Lower leg skin (tissue), 4 donors: ENCODE results near the gene EHMT1. TPM values are rescaled to one million over a fixed set of nuclear protein-coding genes. Genes with fewer than 3 reads are reported as not detected.
"Not testable (repeated sequence)": the region's sequence is repeated elsewhere in the genome, so short reads cannot be mapped to it uniquely, and the experiment has no call there.

Source experiments
- DNase-seq, 2 donors: peaks; one replicate each; pipeline ENCODE4 v3.0.0-alpha.2; 2019; ENCODE audit warnings: low spot score in 2 of 2
- H3K4me3 ChIP-seq: fragments of 200-600 bp; sonication (generic); 2 replicates; pipeline ENCODE4 v1.5.1; 2017; ENCODE audit warnings: mild to moderate bottlenecking, low read depth; ENCODE audit not compliant: poor library complexity, severe bottlenecking
- CTCF ChIP-seq, 3 donors: fragments of 450-650 bp; IDR thresholded peaks; one replicate each; pipeline ENCODE4 v1.5.1; 2016; ENCODE audit warnings: antibody characterized with exemption in 3 of 3, mild to moderate bottlenecking in 3 of 3, moderate library complexity in 2 of 3
- POLR2A ChIP-seq, 2 donors: fragments of 450-650 bp; IDR thresholded peaks; one replicate each; pipeline ENCODE4 v1.6.1; 2016 to 2017; ENCODE audit warnings: antibody characterized with exemption in 2 of 2, mild to moderate bottlenecking in 1 of 2, moderate library complexity in 1 of 2
- WGBS, 2 donors: methylation state at CpG; one replicate each; pipeline ENCODE4 v1.1.5; 2018; 5-methylcytosine and 5-hydroxymethylcytosine counted together
- intact Hi-C: fragments of 100-400 bp; cut with DNase I; formaldehyde crosslinking; loops from one replicate; pipeline ENCODE4 v1.15.0; 2023; ENCODE audit warnings: low total_unique reads
- total RNA-seq, 4 donors: library from RNA; depleted of rRNA; stranded (reverse); fragments of >200 nt; gene quantifications; one replicate each; pipeline ENCODE4 v1.1.0, GENCODE V29; 2016

Gene EHMT1
- total RNA-seq, 4 donors from 2014 or later = 64.2 to 128 (median 73.2) TPM

DNA sequence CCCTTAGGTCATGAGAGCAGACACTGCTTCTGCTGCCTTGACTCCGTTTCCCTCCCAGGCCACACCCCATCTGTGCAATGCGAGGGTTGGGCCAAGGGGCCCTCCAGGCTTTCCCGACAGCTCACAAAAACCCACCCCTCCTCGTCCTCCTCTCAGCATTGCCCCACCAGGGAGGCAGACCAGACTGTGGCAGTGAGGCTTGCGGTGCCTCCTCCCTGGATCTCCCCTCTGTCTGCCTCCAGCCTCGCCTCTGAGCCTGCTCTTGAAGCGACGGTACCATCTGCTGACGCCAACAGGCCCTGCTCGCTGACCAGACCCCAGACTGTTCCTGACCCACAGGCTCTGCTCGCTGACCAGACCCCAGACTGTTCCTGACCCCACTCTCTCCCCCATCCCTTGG lies 159.5 kb downstream of the EHMT1 start:
- DNase-seq = no peak
- intact Hi-C loops = no loop called here

GRCh38 chr9:137778914-137779313 lies 160.1 kb downstream of the EHMT1 start:
- intact Hi-C loops = no loop called here
- H3K4me3 ChIP-seq = no peak overlapping the region
- no peak for TF ChIP-seq CTCF (IDR thresholded peaks at IDR 0.05)
- TF ChIP-seq POLR2A (IDR thresholded peaks at IDR 0.05) = no peak
- WGBS, 2 donors = 92 to 93% methylated on average over 9 to 10 of the region's 10 CpGs
- DNase-seq = no peak

More for the DNA sequence above, 159.5 kb downstream of the EHMT1 start:
- TF ChIP-seq POLR2A (IDR thresholded peaks at IDR 0.05) = no peak
- no peak for TF ChIP-seq CTCF (IDR thresholded peaks at IDR 0.05)
- 80 to 89% methylated on average over 11 of the region's 11 CpGs for WGBS, 2 donors
- H3K4me3 ChIP-seq = no peak overlapping the region

- WGBS, 2 donors = 94 to 95% methylated on average over 19 of the region's 19 CpGs
- not testable (repeated sequence) for H3K4me3 ChIP-seq, DNase-seq
Observed at GRCh38 chr9:137780031-137780430, 161.2 kb downstream of the EHMT1 start.

GRCh38 chr9:137781906-137782585 lies 163.2 kb downstream of the EHMT1 start:
- H3K4me3 ChIP-seq = no peak overlapping the region
- TF ChIP-seq POLR2A (IDR thresholded peaks at IDR 0.05) (no peak), CTCF (IDR thresholded peaks at IDR 0.05) (no peak)
- WGBS, 2 donors = 95 to 98% methylated on average over 29 of the region's 29 CpGs
- no peak for DNase-seq
- intact Hi-C loops = no loop called here

More at GRCh38 chr9:137780031-137780430, 161.2 kb downstream of the EHMT1 start:
- intact Hi-C loops = not testable (repeated sequence)

DNA sequence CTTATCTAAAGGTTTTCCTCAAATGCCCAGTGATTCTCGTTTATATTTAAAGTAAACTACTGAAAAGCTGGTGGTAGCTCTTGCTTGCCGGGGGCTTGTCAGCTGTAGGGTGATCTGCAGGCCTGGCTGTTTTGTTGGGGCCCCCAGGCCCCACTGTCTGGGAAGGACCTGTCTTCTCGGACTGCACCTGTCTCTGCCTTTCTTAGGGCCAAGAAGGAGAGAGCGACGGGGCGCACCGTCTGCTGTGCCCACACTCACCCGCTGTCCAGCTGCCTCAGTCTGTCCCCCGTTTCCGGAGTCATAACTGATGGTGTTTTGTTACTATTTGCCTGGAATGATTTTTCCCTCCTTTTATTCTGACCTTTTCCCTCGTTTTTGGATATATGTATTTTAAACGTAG lies 164.7 kb downstream of the EHMT1 start:
- DNase-seq = no peak
- TF ChIP-seq POLR2A (IDR thresholded peaks at IDR 0.05) (no peak), CTCF (IDR thresholded peaks at IDR 0.05) (no peak)
- H3K4me3 ChIP-seq = no peak overlapping the region
- WGBS, 2 donors = 93% methylated on average over 12 of the region's 12 CpGs
- intact Hi-C loops = no loop called here

DNA sequence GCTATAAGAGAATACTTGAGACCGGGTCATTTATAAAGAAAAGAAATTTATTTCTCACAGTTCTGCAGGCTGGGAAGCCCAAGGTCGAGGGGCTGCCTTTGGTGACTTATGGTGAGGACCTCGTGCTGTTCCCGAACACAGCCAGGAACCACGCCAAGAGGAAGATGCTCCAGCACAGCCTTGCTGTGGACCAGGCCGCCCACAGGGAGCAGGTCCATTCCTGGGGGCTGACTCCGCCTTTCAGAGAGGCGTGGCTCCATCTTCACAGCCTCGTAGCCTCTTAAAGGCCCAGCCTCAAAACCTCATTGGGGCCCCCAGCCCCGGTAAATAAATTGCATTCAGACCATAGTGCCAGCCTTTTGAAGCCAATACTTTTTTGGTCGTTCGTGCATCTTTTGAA lies 165.2 kb downstream of the EHMT1 start:
- no peak overlapping the region for H3K4me3 ChIP-seq
- intact Hi-C loops = no loop called here
- DNase-seq = no peak
- no peak for TF ChIP-seq CTCF (IDR thresholded peaks at IDR 0.05)
- no peak for TF ChIP-seq POLR2A (IDR thresholded peaks at IDR 0.05)
- WGBS, 2 donors = 76 to 77% methylated on average over 12 of the region's 12 CpGs
